ENCODE results near the gene SHFL. TPM values are rescaled to one million over a fixed set of nuclear protein-coding genes. Genes with fewer than 3 reads are reported as not detected.

The SHFL gene
- total RNA-seq, 2 donors from 2014 or later: 15.1 to 21.3 TPM

DNA sequence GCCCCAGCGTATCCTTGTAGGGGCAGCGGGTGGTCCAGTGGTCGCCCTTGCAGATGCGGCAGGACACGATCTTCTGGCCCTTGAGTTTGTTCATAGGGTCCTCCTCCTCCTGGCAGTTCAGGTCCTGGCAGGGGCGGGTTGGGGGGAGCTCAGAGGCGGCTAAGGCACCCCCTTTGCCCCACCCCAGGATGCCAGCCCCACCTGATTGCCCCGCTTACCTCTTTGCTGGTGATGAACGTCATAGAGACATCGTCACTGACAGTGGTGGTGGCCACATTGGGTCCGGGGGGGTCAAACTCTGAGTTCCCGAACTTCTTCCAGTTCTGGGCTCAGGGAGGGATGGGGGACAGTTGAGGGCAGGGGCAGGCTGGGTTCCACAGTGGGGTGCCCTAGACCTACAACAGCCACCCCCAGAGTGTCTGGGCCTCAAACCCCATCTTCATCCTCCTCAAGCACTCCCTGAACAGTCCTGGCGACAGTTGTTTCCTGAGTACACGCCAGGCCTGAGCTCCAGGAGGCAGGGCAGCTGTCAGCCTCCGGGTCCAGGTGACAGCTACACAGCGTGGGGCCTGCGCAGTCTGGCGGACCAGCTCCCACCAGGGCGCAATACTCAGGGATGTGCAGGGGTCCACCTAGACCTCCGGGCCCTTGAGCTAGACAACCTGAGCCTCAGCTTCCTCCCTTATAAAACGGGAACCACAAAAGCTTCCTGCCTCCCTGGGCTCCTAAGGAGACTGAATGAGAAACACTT is 30.9 kb downstream of the SHFL start:
- intact Hi-C loops (cut with DNase I): no loop called here
- H3K27me3 ChIP-seq: no peaks in the 10 kb centered on the region
- peaks cover 7% of the 10 kb centered on the region for H3K36me3 ChIP-seq
- TF ChIP-seq, protein P1, sequence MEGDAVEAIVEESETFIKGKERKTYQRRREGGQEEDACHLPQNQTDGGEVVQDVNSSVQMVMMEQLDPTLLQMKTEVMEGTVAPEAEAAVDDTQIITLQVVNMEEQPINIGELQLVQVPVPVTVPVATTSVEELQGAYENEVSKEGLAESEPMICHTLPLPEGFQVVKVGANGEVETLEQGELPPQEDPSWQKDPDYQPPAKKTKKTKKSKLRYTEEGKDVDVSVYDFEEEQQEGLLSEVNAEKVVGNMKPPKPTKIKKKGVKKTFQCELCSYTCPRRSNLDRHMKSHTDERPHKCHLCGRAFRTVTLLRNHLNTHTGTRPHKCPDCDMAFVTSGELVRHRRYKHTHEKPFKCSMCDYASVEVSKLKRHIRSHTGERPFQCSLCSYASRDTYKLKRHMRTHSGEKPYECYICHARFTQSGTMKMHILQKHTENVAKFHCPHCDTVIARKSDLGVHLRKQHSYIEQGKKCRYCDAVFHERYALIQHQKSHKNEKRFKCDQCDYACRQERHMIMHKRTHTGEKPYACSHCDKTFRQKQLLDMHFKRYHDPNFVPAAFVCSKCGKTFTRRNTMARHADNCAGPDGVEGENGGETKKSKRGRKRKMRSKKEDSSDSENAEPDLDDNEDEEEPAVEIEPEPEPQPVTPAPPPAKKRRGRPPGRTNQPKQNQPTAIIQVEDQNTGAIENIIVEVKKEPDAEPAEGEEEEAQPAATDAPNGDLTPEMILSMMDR (IDR thresholded peaks at IDR 0.05): no peak
- H3K9me3 ChIP-seq: no peaks in the 10 kb centered on the region
- no peak overlapping the region for H3K27ac ChIP-seq
- DNase-seq: no peak
- no peak overlapping the region for H3K4me3 ChIP-seq
- no peaks in the 10 kb centered on the region for H3K4me1 ChIP-seq
- H3K9ac ChIP-seq (ENCODE audit: low read depth in 2 of 2, low read length in 2 of 2): no peak overlapping the region

GRCh38 chr19:10118960-10119359 is 32.8 kb downstream of the SHFL start:
- intact Hi-C loops (cut with DNase I): no loop called here
- DNase-seq: no peak
- TF ChIP-seq, protein P1 (IDR thresholded peaks at IDR 0.05): no peak

DNA sequence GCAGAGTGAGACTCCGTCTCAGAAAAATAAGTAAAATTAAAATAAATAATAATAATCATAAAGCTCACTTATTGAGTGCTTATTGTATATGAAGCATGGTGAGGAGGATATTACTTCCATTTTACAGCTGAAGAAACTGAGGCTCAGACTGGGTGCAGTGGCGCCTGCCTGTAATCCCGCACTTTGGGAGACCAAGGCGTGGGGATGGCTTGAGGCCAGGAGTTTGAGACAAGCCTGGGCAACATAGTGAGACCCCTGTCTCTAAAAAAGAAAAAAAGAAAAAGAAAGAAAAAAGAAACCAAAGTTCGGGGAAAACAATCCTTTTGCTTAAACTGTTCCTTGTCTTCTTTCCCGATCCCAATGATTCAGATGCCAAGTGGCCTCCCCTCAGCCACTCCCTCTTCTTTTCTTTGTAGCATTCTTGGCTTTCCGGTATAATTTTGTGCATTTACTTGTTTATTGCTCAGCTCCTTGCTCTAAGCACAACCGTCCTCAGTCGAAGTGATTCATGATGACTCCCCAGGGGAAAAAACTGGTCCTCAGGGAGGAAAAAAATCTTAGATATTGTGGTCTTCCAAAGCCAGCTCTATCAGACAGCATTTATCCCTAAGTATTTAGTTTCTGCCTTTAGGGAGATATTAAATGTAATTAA is 34.5 kb downstream of the SHFL start:
- H3K9ac ChIP-seq (ENCODE audit: low read depth in 2 of 2, low read length in 2 of 2): no peak overlapping the region
- H3K9me3 ChIP-seq: no peaks in the 10 kb centered on the region
- H3K36me3 ChIP-seq: peaks cover 7% of the 10 kb centered on the region
- H3K4me1 ChIP-seq: no peaks in the 10 kb centered on the region
- H3K27me3 ChIP-seq: no peaks in the 10 kb centered on the region
- peak overlapping the region; percentile 18 for H3K27ac ChIP-seq
- H3K4me3 ChIP-seq: no peak overlapping the region
- no peak for DNase-seq
- intact Hi-C loops (cut with DNase I): no loop called here
- TF ChIP-seq, protein P1 (IDR thresholded peaks at IDR 0.05): no peak

More at GRCh38 chr19:10118960-10119359, 32.8 kb downstream of the SHFL start:
- H3K4me1 ChIP-seq: no peaks in the 10 kb centered on the region
- no peaks in the 10 kb centered on the region for H3K9me3 ChIP-seq
- H3K4me3 ChIP-seq: peak overlapping the region; percentile 100
- H3K27me3 ChIP-seq: no peaks in the 10 kb centered on the region
- peak overlapping the region; percentile 94 for H3K9ac ChIP-seq (ENCODE audit: low read depth in 2 of 2, low read length in 2 of 2)
- H3K36me3 ChIP-seq: peaks cover 7% of the 10 kb centered on the region
- H3K27ac ChIP-seq: no peak overlapping the region

DNA sequence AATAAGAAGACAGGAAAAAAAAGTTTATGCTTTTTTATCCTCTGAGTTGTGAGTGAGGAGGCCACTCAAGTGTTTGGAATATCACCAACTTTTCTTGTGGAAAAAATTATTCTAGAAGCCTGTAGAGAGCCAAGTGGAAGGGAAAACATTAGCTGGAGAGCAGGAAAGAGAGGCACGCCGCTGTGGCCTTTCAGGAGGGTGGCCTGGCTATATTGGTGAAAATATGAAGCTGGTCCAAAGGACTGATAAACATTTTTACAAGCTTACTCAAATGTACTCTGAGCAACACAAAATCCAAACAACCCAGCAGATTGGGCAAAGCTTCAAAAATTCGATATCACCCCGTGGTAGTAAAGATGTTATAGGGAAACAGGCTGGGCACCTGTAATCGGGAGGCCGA is 35.9 kb downstream of the SHFL start:
- no peak for DNase-seq
- Histone ChIP-seq H3K27ac (no peak overlapping the region), H3K9ac (ENCODE audit: low read depth in 2 of 2, low read length in 2 of 2) (no peak overlapping the region), H3K4me3 (no peak overlapping the region), H3K36me3 (peaks cover 6% of the 10 kb centered on the region), H3K27me3 (no peaks in the 10 kb centered on the region), H3K4me1 (no peaks in the 10 kb centered on the region), H3K9me3 (no peaks in the 10 kb centered on the region)
- TF ChIP-seq, protein P1 (IDR thresholded peaks at IDR 0.05): no peak
- intact Hi-C loops (cut with DNase I): no loop called here

GRCh38 chr19:10124429-10124828 is 38.3 kb downstream of the SHFL start:
- TF ChIP-seq, protein P1 (IDR thresholded peaks at IDR 0.05): no peak
- no peaks in the 10 kb centered on the region for H3K9me3 ChIP-seq
- H3K27ac ChIP-seq: no peak overlapping the region
- H3K4me1 ChIP-seq: no peaks in the 10 kb centered on the region
- DNase-seq: no peak
- H3K36me3 ChIP-seq: no peaks in the 10 kb centered on the region
- no peak overlapping the region for H3K4me3 ChIP-seq
- intact Hi-C loops (cut with DNase I): no loop called here
- H3K9ac ChIP-seq (ENCODE audit: low read depth in 2 of 2, low read length in 2 of 2): no peak overlapping the region
- H3K27me3 ChIP-seq: no peaks in the 10 kb centered on the region
